HL-60 (cell line): ENCODE results near the gene ZFHX3.

ENCODE experiments used
- DNase-seq, 2 experiments: peaks; one replicate each; pipeline ENCODE4 v3.0.0-alpha.2; 2010 to 2020; ENCODE audit warnings: low read depth in 1 of 2, low spot score in 1 of 2
- H3K27ac ChIP-seq: fragments of 250-450 bp; sonication (Bioruptor Pico); replicated peaks from 2 replicates; pipeline ENCODE4 v1.5.1; 2020; ENCODE audit warnings: mild to moderate bottlenecking, moderate library complexity
- H3K27me3 ChIP-seq: fragments of 250-450 bp; sonication (Bioruptor Pico); 2 replicates; pipeline ENCODE4 v1.5.1; 2021; ENCODE audit warnings: mild to moderate bottlenecking, moderate library complexity; ENCODE audit not compliant: insufficient read depth, poor library complexity, severe bottlenecking
- H3K4me3 ChIP-seq: replicated peaks from 2 replicates; pipeline ENCODE4 v1.5.1; 2011; ENCODE audit warnings: mild to moderate bottlenecking, control low read depth, low read length; ENCODE audit not compliant: insufficient read depth
- CTCF ChIP-seq: IDR thresholded peaks from one replicate; pipeline ENCODE4 v1.5.1; 2011; ENCODE audit warnings: low read length, control low read depth, inconsistent platforms; ENCODE audit not compliant: insufficient read depth
- GABPA ChIP-seq: IDR thresholded peaks from 2 replicates; pipeline ENCODE4 v1.6.1; 2012; ENCODE audit warnings: low read depth
- POLR2AphosphoS5 ChIP-seq: IDR thresholded peaks from 2 replicates; pipeline ENCODE4 v1.6.1; 2012; ENCODE audit warnings: low read depth
- SPI1 ChIP-seq: IDR thresholded peaks from 2 replicates; pipeline ENCODE4 v1.6.1; 2012; ENCODE audit warnings: low read depth, mild to moderate bottlenecking, borderline replicate concordance
- TF ChIP-seq, protein P1 (sequence below): IDR thresholded peaks from 2 replicates; pipeline ENCODE4 v1.6.1; 2012; ENCODE audit warnings: low read depth; ENCODE audit not compliant: insufficient replicate concordance

The ZFHX3 gene

DNA sequence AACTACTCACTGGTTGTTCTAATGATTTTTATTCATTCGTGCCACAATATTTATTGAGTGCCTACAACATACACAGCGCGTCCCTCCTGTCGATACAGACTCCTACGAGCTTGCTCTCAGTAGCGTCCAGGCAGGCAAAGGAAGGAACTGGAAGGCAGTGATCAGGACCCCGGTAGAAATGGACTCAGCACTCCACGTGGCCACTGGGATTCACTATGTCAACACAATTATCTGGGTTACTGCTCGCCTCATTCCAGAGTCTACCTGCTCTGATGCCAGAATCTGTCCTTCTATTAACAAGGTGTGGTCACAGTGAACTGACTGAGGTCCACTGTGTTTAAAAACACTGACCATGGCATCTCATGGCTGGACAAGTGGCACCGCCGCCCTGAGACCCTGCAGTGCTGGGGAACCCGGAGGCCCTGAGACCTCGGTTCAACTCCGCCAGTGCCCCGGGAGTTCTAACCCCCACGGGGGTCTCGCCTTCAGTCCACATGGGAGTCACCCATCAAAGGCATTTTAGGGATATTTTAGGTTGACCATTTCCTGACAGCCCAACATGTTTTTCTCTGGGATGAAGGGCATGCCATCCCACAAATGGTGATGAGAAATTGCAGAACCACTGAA, 71.4 kb downstream of the ZFHX3 start:
- no peak for TF ChIP-seq CTCF
- H3K4me3 ChIP-seq, result no peak overlapping the region
- H3K27me3 ChIP-seq, result no peaks in the 10 kb centered on the region
- DNase-seq, result no peak
- H3K27ac ChIP-seq, result no peak overlapping the region

DNA sequence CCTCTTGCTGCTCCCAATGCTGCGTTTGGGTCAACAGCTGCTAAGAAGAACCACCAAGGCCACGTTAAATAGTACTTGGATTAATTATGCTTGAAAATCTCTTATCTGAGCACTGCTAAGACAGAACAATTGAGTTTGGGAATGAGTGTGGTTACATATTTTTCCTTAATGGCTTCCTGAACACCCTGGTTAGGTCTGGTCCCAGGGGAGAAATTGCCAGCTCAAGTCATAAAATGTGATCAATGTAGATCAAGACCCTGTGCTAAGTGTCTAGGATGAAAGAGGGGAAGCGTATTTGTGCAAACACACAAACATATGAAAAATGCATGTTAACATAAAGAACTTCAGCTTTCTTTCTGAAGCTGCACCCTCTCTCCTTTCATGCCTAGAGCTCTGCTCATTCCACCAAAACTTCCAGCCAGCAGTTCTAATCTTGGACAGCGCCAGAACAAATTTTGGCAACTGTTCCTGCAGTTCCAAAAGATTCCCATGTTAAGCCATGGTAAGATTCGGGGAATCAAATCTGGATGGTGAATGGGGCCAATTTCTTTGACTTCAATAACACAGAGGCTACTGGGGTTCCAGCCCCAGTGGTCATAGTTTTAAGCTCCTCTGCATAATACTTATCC, 72.0 kb downstream of the ZFHX3 start:
- TF ChIP-seq CTCF, result no peak
- TF ChIP-seq, protein P1, sequence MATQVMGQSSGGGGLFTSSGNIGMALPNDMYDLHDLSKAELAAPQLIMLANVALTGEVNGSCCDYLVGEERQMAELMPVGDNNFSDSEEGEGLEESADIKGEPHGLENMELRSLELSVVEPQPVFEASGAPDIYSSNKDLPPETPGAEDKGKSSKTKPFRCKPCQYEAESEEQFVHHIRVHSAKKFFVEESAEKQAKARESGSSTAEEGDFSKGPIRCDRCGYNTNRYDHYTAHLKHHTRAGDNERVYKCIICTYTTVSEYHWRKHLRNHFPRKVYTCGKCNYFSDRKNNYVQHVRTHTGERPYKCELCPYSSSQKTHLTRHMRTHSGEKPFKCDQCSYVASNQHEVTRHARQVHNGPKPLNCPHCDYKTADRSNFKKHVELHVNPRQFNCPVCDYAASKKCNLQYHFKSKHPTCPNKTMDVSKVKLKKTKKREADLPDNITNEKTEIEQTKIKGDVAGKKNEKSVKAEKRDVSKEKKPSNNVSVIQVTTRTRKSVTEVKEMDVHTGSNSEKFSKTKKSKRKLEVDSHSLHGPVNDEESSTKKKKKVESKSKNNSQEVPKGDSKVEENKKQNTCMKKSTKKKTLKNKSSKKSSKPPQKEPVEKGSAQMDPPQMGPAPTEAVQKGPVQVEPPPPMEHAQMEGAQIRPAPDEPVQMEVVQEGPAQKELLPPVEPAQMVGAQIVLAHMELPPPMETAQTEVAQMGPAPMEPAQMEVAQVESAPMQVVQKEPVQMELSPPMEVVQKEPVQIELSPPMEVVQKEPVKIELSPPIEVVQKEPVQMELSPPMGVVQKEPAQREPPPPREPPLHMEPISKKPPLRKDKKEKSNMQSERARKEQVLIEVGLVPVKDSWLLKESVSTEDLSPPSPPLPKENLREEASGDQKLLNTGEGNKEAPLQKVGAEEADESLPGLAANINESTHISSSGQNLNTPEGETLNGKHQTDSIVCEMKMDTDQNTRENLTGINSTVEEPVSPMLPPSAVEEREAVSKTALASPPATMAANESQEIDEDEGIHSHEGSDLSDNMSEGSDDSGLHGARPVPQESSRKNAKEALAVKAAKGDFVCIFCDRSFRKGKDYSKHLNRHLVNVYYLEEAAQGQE, result peak; percentile 34
- H3K4me3 ChIP-seq, result no peak overlapping the region
- H3K27ac ChIP-seq, result no peak overlapping the region
- no peak for DNase-seq
- no peaks in the 10 kb centered on the region for H3K27me3 ChIP-seq

DNA sequence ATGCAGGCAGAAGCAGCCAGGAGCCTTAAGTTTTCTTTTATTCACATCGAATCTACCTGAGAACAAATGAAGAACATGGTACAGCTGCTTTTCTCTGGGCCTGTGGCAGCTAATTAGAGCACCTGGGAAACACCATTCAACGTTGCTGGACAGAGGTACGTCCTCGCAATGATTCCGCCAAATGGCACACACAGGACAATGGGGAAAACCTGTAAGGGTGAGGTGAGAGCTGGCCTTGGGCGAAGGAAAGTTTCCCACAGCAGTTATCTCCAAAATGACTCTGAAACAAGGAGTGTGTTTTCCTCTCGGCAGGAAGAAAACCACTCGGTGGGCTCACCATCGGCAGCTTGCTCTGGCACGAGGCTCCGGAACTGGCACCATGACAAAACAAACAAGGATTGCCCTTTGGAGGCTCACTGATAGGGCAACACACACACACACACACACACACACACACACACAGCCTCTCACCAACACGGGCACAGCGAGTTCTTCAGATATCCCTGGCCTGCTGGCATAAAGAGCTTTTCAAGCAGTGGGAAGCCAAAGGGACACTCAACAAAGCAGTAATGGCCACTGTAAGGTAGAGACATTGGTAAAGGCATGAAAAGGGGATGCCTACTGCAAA, 73.7 kb downstream of the ZFHX3 start:
- DNase-seq, result no peak
- H3K27me3 ChIP-seq, result no peaks in the 10 kb centered on the region
- no peak overlapping the region for H3K27ac ChIP-seq
- TF ChIP-seq SPI1 (no peak), CTCF (no peak)
- no peak overlapping the region for H3K4me3 ChIP-seq

DNA sequence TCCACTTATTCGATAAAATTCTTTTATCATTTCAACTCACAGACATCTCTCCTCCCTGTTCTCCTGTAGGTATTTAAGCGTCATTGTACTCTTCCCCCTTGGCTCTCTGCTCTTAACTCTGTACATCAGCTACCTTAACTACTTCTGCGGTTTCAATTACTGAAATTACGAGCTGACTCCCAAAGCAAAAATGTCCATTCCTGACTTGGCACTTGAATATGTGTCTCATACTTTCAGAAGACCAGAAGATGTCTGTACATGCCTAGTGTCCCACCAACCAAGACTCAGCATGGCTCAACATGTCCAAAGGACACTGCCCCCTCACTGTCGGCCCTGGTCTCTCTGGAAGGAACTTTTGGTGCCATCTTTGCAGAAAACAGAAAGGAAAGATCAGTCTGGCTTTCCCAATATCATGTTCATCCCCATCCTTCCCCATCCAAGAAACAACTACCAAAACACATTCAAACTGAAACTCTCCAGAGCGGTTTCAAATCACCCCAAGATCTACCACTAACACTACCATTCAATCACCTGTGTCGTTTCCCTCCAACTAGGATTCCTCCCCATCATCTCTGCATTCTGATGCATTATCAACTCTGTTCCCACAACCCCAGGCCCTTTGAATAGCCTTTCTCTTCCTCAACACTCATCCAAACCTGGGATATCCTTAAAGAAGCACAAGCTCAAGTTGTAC, 74.9 kb downstream of the ZFHX3 start:
- DNase-seq, result no peak
- Histone ChIP-seq H3K27me3 (no peaks in the 10 kb centered on the region), H3K4me3 (no peak overlapping the region), H3K27ac (no peak overlapping the region)
- TF ChIP-seq CTCF (no peak), GABPA (no peak), SPI1 (no peak), POLR2AphosphoS5 (no peak)
- TF ChIP-seq, protein P1, result no peak
